GM21515 (cell line): ENCODE results near the gene AKR1C3.
"Not testable (repeated sequence)": the region's sequence is repeated elsewhere in the genome, so short reads cannot be mapped to it uniquely, and the experiment has no call there.

Experiments used
- ATAC-seq: cut with Tn5 transposase; IDR thresholded peaks from one replicate; pipeline ENCODE4 v1.9.1; 2021; ENCODE audit not compliant: unreplicated experiment

The AKR1C3 gene

GRCh38 chr10:5094265-5095205 lies at the start of gene AKR1C3:
Gene AKR1C3, plus strand, starts transcription at chr10:5094414. Its CDS starts 31 bp downstream, at chr10:5094445.
- no peak for ATAC-seq

GRCh38 chr10:5045095-5045494 lies 49.1 kb upstream of the AKR1C3 start:
- ATAC-seq = no peak

GRCh38 chr10:5046410-5046809 lies 47.8 kb upstream of the AKR1C3 start:
- ATAC-seq = no peak

- not testable (repeated sequence) for ATAC-seq
These were observed 47.2 kb upstream of the AKR1C3 start for GRCh38 chr10:5047055-5047454.

GRCh38 chr10:5047912-5048628 lies 46.1 kb upstream of the AKR1C3 start:
- no peak for ATAC-seq

GRCh38 chr10:5052951-5053500 lies 41.2 kb upstream of the AKR1C3 start:
- not testable (repeated sequence) for ATAC-seq

- ATAC-seq = not testable (repeated sequence)
These were observed 39.4 kb upstream of the AKR1C3 start for GRCh38 chr10:5054831-5055230.

- ATAC-seq = not testable (repeated sequence)
These were observed 34.9 kb upstream of the AKR1C3 start for GRCh38 chr10:5059267-5059666.

- not testable (repeated sequence) for ATAC-seq
These were observed 33.4 kb upstream of the AKR1C3 start for GRCh38 chr10:5060791-5061190.

GRCh38 chr10:5064656-5065055 lies 29.6 kb upstream of the AKR1C3 start:
- no peak for ATAC-seq

- ATAC-seq = no peak
These were observed 25.8 kb upstream of the AKR1C3 start for GRCh38 chr10:5068274-5068984.

- ATAC-seq = no peak
These were observed 23.4 kb upstream of the AKR1C3 start for GRCh38 chr10:5070648-5071410.

- no peak for ATAC-seq
These were observed 22.6 kb upstream of the AKR1C3 start for GRCh38 chr10:5071411-5072198.

GRCh38 chr10:5073659-5074058 lies 20.6 kb upstream of the AKR1C3 start:
- no peak for ATAC-seq

- no peak for ATAC-seq
These were observed 17.6 kb upstream of the AKR1C3 start for GRCh38 chr10:5076615-5077014.

- no peak for ATAC-seq
These were observed 15.6 kb upstream of the AKR1C3 start for GRCh38 chr10:5078547-5079180.

GRCh38 chr10:5079306-5079830 lies 14.8 kb upstream of the AKR1C3 start:
- no peak for ATAC-seq

GRCh38 chr10:5079836-5080235 lies 14.4 kb upstream of the AKR1C3 start:
- no peak for ATAC-seq

GRCh38 chr10:5081091-5081490 lies 13.1 kb upstream of the AKR1C3 start:
- ATAC-seq = no peak
